SK-MEL-5 (cell line): ENCODE results near the gene UBE2D2. TPM values are rescaled to one million over a fixed set of nuclear protein-coding genes. Genes with fewer than 3 reads are reported as not detected.
A peak's percentile ranks its signal among the peaks of the same experiment; 100 is the strongest.

Source experiments
- DNase-seq: peaks from one replicate; pipeline ENCODE4 v3.0.0-alpha.2; 2016; ENCODE audit warnings: low read depth, low spot score
- in situ Hi-C: cut with HindIII; loops from 2 replicates; pipeline ENCODE4 v1.10.0; 2016; ENCODE audit warnings: low sequenced_read_pairs, high pct_unique_total_duplicates, low pct_unique_long_range_greater_than_20kb
- total RNA-seq: library from RNA; depleted of rRNA; stranded (reverse); fragments of >200 nt; shearing (Covaris generic); gene quantifications from 2 replicates; pipeline ENCODE4 v1.2.3, GENCODE V29; 2014

The UBE2D2 gene
- total RNA-seq, 1 experiment from 2014 or later = 57.4 TPM

DNA sequence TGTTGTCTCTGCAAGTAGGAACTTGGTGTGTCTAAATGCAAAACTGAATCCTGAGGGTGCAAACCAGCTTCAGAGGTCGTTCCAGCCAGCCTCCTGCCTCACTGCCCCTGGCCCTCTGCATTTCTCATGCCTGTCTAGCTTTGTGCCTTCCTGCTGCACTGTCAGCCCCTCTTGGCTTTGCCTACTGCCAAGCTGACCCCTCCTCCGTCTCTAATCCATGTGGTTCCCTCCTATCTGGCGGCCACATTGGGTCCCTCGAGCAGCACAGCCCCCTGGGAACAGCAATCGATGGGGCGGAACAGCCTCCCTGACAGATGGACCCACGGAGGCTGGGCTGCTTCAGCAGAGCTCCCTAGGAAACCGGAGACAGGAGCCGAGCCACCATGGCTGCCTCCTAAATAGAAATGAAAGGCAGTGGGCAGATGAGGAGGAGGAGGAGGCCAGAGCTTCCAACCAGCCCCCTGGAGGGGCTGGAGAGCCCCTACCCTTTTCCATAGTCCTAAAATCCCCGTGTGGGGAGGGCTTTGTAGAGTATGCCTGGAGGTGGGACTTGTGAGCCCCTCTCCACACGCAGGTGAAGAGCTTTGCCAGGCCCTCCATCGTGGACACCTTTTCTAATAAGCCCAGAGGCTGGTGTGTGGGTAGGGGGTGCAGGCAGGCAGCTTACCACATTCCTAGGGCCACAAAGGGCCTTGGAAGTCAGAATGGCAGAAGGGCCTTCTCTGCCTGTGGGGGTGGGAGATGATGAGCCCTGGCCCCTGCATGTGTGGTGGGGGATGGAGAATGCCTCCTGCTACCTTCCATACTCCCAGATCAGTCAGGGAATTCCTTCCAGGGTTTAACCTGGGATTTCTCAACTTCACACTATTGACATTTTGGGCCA, 77.8 kb downstream of the UBE2D2 start:
- no peak for DNase-seq
- in situ Hi-C loops = no loop called here

DNA sequence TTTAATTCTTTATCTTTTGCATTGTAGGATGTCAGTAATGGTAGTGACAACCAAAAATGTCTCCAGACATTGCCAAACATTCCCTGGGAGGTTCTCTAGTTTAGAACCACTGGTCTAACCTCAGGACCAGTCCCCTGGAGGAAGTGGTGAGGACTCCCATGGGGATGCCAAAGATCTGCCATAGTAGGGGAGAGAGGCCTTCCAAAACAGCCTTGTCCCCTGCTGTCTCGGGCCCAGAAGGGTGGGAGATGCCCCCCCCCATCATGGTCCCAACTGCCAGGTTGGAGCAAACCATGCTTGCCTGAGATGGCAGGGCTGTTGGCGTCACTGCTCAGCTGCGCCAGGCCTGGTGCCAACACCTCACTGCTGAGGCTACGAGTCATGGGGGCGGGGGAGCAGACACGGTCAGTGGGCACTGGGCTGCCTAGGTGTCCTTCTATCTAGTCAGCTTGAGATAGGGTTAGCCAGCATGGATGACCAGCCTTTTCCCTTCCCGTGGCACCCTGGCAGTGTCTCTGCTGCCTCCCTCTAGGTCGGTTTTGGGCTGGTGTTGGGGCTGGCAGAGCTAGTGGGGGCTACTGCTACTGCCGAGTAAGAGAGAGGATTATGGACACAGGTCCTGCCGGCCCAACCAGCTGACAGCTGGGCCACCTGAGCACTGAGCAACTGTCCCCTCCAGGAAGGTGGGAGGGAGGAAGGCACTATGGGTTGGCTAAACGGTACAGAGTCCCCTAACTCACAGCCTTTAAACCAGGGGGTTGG, 78.7 kb downstream of the UBE2D2 start:
- DNase-seq = no peak
- in situ Hi-C loops = no loop called here

DNA sequence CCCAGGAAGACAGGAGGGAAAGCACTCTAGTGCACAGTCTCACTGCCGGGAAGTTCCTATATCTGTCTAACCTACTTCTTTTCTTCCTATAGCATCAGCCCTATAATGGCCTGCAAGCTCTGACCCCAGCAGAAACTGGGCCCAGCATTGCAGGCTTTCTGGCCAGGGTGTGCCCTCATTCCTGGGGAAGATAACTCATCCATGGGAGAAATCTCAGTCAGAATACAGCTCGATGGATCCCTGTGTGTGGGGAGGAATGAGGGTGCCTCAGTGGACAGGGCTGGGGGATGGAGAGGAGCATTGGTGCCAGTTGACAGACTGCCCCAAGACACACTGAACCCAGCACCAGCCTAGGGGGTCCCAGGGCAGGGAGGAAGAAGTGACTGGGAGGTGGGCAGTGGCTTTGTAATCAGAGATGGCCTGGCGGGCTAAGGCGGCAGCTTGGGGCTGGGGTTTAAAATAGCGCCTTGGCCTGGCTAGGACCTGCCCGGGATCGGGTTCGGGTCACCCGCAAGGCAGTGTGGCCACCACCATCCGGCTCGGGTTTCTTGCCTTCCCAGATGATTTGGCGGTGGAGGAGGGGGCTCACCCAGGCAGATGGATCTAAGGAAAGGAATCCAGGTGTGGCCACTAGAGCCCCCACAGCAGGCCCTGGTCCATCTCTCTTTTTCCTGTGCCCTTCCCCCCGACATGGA, 79.4 kb downstream of the UBE2D2 start:
- in situ Hi-C loops = no loop called here
- DNase-seq = no peak

DNA sequence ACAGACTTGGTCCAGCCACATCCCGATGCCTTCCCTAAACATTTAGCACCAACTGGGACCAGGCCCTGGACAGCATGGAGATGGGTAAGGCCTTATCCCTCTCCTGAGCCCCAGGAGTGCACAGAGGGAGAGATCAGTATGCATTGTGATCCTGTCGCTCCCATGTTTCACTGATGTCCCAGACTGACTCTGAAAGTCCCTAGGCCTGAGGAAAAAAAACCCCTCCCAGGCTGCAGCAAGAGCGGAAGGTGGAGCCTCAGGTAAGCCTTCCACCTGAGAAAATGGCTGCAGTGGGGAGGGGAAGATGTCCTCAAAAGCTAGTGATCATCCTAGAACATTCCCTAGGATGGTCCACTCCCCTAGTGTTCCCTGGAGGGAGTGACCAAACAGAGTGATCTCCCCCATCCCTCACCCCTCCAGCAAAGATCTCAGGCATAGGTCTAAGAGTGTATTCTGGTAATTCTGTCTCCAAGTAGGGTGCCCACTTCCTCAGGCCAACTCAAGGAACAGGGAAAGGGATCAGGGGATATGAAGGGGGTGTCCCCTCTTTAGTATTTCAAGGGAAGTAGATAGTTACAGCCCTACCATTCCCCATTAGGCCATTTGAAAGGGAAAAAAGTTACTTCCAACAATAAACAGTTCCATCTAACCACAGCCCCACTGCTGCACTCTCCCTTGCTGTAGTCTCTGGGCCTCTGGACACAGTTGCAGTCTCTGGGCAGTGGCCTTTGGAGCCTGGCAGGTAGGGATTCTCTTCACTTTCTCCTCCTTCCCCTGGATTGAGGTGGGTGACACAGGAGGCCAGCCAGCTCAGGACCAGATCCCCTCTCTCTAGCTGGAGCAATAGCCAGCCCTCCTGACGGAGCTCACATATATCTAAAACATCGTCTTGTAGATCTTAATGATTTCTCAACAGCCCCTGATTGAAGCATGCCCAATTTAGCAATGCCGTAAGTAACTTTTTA, 80.3 kb downstream of the UBE2D2 start:
- no peak for DNase-seq
- in situ Hi-C loops = no loop called here

DNA sequence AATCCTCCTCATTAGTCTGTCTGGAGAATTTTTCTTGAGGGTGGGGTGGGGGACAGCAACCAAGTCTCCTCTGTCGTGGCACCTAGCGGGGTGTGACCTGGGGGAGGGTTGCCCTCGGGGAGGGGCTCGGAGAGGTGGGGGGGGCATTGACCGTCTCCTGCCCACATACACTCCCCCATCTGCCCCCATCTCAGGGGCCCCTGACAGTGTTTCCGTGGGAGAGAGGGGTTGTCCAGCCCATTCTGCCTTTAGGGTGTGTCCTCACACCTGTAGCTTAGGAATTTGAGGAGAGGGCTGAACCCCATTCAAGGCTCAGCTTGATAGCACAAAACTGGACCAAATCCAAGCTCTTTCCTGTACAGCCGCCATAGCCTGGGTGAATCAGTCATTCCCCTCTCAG, 81.1 kb downstream of the UBE2D2 start:
- DNase-seq = no peak
- in situ Hi-C loops = no loop called here

DNA sequence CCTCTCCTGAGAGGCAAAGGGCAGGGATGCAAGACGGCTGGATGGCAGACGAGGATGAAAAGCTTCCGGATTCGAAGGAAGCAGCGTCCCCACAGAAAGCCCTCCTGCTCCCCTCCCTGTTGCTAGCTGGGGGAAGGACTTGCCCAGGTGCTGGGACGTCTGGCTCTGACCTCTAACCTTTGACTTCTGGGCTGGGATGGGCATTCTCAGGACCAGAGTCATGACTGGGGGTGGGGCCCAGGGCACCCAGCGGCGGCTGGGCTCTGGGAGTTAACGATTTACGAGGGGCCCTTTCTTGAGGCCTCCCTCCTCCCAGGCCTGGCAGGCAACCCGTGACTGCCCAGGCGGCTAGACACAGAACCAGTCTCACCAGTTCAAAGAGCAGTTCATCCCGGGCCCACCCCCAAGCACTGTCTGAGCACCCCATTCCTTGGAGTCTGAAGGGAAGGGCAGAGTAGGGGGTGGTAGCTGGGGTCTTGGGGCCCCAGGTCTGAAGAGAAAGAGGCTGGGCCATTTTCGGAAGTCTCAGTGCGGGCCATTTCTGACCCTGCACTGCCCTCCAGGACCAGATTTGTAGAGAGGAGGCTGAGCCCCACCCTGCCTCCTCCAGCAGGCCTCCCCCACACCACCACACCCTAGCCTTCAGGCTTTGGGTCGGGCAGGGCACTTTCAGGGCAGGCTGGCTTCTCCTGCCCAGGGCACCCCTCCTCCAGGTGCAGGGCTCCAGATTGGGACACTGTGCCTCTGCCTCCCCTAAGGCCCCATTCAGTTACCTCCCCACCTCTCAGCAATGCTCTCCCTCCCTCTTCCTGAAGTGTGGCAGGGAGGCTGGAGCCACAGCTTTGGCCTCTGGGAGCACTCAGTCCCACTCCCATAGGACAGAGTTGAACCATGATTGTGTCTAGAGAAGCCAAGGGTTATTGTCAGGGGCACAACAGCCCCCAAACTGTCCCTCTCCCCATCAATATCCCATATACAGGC, 82.0 kb downstream of the UBE2D2 start:
- DNase-seq = no peak
- in situ Hi-C loops = no loop called here

DNA sequence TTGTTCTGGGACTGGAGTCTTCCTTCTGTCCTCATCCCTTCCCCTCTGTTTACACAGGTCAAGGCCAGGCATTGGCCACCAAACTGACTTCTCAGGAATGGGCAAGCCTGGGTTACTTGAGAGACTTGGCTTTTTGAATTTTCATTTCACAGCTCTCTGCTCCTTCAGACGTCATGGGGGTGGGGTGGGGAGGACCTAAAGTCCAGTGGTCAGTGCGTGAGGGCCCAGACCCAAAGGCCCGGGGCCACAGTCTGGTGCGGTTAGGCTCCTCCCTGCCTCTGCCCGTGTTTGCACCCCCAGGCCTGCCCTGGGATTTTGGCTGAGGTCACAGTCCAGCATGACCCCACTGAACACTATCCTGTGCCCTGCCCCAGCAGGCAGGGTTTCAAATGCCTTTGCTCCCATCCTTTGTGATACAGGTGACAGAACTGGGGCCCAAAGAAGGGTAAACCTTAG, 82.9 kb downstream of the UBE2D2 start:
- in situ Hi-C loops = no loop called here
- no peak for DNase-seq

DNA sequence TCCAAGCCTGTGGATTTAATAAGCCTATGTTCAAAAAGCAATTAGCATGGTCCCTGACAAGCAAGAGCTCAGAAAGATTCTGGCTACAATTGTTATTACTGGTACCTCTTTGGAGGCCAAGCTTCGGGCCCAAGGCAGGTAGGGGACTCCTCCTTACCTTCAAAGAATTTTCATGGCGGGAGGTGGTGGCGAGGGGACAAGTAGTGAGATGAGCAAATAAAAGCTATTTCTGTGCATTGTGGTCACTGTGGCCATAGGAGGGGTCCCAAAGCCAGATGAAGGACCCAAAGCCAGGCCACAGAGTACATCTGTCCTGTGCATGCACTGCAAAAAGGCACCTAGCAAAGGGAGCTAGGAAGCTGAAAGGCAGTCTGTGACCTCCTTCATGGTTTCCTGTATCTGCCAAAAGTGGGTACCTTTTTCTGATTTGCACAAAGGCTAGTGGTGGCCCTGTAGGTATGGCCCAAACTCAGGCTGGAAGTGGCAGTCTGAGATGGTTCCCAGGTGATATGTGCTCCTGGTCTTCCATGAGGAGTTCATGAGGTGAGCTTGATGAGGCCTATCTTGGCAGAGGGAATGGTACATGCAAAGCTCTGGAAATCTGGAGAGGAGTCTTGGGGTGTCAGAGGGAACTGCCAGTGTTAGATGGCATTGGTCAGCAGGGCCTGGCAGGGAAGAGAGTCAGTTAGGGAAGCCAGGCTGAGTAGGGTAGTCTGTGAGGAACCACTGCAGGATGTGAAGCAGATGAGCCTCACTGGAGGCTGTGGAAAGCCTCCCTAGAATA, 83.7 kb downstream of the UBE2D2 start:
- in situ Hi-C loops = no loop called here
- no peak for DNase-seq

DNA sequence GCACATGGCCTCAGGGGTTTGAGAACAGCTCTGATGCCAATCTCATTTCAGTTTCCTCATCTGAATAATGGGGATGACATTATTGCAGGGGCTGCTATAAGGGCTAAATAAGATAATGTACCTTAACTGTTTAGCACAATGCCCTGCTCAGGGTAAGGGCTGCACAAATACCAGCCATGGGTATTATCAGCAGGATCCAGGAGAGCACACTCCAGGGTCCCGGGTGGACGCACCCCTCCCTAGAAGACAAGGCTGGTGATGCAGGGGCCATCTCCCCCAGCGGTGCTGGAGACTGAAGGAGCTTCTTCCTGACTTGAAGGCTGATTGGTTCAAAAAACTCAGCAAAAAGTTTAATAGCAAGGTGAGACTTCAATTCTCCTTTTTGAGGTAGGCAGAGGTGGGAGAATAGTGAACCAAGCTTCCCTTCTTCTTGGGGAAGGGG, 84.3 kb downstream of the UBE2D2 start:
- DNase-seq = no peak
- in situ Hi-C loops = no loop called here

DNA sequence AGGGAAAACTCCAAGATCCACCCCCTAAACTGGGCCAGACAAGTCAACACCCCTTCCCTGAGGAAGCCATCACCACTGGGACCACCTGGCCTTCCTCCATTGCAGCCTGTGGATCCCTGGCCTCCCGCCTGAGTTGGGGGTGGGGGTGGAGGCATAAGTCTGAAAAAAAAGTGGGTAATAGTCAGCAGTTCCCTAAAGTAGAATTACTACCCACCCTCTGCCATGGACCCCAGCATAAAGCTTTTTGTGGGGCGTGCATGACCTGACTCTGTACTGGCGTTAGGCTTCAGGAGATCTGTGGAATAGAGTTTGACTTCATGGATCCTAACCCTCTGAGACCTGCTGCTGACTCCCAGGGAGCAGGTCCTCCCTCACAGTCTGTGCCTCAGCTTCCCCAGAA, 85.0 kb downstream of the UBE2D2 start:
- DNase-seq = no peak
- in situ Hi-C loops = no loop called here

DNA sequence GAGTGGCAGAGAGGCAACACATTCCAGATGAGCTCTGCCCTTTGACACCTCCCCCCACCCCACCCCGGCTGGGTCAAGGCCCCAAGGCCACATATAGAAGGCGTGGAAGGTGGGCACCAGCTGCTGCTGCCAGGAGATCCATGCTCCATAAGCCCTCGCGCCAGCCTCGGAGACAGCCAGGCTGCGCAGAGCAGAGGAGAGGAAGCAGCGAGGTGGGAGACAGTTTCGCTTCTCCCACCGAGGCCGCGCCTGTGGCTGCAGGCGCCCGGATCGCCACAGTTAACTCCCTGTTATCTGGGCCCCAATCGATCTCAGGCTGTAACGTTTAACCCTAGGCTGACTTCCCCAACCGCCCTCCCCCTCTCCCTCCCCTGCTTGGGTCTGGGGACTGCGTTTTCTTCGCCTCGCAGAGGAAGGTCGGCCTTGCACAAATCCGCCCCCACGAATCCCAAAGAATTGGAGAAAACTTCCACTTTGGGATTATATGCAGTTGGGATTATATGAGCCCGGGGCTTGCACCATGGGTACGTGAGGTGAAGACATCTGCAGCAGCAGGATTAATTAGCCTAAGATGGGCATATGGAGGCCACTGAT, 85.9 kb downstream of the UBE2D2 start:
- in situ Hi-C loops = no loop called here
- DNase-seq = no peak

DNA sequence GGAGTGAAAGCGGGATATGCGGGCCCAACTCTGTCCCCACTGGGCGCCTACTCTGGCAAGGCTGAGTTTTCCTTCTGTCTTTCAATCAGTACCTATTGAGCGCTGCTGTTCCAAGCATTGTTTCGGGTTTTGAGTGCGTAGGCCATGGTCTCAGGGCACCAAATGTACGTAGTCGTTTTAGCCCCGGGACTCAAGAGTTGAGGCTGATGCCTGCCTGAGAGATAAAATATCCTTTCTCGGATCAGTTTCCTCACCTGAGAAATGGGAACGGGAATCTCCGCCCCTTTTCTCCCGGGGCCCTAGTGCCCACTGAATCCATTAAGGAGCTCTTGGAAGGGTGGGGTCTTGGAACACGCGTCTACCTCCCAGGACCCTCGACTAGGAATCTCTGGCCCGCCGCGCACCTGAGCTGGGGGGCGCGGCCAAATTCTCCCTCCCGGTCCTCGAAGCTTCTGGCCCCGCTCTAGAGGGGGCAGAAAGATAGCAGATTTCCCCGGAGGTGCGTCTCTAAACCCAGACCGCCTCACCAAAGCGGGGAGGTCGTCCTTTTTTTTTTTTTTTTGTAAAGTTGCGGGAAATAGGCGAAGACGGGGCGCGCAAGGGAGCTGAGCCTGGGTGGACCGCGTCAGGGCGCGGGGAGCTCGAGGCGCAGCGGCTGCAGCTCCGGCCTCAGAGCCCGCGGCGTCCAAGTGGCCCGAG, 86.5 kb downstream of the UBE2D2 start:
- DNase-seq = no peak
- in situ Hi-C loops = no loop called here

DNA sequence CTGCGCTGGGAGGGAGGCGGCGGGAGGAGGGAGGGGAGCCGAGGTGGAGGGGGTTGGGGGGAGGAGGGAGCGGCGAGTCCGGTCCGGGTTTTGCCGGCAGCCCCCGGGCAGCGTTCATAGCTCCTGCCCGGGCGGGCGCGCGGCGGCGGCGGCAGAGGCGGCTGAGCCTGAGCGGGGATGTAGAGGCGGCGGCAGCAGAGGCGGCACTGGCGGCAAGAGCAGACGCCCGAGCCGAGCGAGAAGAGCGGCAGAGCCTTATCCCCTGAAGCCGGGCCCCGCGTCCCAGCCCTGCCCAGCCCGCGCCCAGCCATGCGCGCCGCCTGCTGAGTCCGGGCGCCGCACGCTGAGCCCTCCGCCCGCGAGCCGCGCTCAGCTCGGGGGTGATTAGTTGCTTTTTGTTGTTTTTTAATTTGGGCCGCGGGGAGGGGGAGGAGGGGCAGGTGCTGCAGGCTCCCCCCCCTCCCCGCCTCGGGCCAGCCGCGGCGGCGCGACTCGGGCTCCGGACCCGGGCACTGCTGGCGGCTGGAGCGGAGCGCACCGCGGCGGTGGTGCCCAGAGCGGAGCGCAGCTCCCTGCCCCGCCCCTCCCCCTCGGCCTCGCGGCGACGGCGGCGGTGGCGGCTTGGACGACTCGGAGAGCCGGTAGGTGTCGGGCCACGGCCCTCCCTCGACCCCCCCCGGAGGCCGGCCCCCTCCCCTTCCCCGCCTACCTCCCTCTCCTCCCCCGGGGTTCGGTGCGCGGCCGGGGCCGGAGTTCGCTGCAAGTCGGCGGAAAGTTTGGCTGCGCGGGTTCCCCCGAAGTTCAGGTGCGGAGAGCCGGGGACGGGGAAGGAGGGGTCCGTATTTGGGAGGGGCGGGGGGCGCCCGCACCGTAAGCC, 87.3 kb downstream of the UBE2D2 start, which contains the start of gene CXXC5:
CXXC5 (plus strand) TSS at position 145 of the 877 bp plus-strand sequence. CDS start 32,175 bp downstream, outside the sequence.
- DNase-seq = peak; percentile 68
- in situ Hi-C loops = no loop called here
